ENCODE measurements around the gene ZBTB5.

The ZBTB5 gene

DNA sequence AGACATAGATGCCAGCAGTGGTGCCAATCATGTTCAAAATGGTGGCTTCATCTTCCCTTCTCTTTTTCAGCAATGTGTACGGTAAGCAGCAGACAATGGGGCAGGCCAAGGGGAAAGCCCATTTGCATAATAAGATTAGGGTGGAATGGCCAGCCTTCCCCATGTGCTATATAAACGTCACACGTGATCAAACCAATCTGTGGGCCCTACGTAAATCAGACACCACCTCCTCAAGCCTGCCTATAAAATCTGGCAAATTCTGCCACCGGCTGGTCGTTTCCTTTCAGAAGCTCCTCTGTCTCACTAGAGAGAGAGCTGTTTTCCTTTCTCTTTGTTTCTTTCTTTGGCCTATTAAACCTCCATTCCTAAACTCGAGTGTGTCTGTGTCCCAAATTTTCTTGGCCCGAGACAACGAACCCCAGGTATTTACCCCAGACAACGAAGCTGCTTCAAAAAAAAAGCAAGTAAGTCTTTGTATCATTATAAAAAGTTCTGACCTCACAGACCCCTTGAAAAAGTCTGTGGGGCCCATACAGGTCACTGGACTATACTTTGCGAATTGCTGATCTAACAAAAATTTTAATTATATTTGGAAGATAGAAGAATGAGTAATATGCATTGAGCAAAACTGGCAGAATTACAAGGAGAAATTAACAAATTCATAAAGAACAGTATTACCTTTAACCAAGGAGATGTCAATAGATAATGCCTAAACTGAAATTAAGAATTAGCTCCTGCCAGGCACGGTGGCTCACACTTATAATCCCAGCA lies 15.2 kb downstream of the ZBTB5 start:
- no peak overlapping the region for H3K4me3 ChIP-seq (ENCODE audit: low read depth, low read length)
- no peak for DNase-seq (ENCODE audit: low read depth)
- TF ChIP-seq, protein P1, sequence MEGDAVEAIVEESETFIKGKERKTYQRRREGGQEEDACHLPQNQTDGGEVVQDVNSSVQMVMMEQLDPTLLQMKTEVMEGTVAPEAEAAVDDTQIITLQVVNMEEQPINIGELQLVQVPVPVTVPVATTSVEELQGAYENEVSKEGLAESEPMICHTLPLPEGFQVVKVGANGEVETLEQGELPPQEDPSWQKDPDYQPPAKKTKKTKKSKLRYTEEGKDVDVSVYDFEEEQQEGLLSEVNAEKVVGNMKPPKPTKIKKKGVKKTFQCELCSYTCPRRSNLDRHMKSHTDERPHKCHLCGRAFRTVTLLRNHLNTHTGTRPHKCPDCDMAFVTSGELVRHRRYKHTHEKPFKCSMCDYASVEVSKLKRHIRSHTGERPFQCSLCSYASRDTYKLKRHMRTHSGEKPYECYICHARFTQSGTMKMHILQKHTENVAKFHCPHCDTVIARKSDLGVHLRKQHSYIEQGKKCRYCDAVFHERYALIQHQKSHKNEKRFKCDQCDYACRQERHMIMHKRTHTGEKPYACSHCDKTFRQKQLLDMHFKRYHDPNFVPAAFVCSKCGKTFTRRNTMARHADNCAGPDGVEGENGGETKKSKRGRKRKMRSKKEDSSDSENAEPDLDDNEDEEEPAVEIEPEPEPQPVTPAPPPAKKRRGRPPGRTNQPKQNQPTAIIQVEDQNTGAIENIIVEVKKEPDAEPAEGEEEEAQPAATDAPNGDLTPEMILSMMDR (IDR thresholded peaks at IDR 0.05; ENCODE audit: insufficient read depth, low read depth, low read length, missing control alignments): no peak

DNA sequence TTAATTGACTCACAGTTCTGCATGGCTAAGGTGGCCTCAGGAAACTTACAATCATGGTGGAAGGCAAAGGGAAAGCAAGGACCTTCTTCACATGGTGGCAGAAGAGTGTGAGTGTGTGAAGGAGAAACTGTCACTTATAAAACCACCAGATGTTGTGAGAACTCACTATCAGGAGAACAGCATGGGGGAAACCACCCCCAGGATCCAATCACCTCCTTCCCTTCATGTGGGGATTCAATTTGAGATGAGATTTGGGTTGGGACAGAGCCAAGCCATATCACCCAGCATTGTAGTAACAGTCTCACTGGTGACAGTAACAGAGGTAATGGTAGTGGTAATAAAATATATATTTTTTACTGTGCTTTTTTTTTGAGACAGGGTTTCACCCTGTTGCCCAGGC lies 18.1 kb downstream of the ZBTB5 start:
- no peak for DNase-seq (ENCODE audit: low read depth)
- TF ChIP-seq, protein P1 (IDR thresholded peaks at IDR 0.05; ENCODE audit: insufficient read depth, low read depth, low read length, missing control alignments): no peak
- no peak overlapping the region for H3K4me3 ChIP-seq (ENCODE audit: low read depth, low read length)

DNA sequence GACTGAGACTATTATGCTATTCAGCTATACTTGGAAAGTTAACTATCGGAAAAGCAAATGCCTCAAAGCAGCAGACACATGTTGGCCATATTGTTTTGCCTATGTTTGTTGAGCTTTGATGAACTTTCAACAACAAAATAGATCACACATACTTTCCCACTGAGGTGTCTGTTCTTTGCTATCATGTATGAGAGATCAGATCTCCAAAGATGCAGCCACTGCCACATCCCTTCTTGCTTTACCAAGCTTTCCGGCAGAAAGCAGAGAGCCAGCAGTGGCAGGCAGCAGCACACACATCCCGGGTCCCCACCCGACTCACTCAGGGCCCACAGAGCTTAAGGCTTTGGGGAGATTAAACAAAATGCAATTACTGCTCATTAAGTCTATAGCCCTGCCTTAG lies 18.8 kb downstream of the ZBTB5 start:
- no peak overlapping the region for H3K4me3 ChIP-seq (ENCODE audit: low read depth, low read length)
- TF ChIP-seq, protein P1 (IDR thresholded peaks at IDR 0.05; ENCODE audit: insufficient read depth, low read depth, low read length, missing control alignments): no peak

DNA sequence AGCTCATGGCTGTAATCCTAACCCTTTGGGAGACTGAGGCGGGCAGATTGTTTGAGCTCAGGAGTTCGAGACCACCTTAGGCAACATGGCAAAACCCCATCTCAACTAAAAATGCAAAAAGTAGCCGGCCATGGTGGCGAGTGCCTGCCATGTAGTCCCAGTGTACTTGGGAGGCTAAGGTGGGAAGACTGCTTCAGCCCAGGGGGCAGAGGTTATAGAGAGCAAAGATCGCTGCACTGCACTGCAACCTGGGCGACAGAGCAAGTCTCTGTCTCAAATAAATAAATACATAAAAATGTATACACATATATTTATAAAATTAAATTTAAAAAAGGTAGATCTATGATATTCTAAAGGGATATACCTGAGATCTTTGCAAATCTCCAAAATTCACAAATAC lies 19.4 kb downstream of the ZBTB5 start:
- no peak overlapping the region for H3K4me3 ChIP-seq (ENCODE audit: low read depth, low read length)
- no peak for DNase-seq (ENCODE audit: low read depth)
- TF ChIP-seq, protein P1 (IDR thresholded peaks at IDR 0.05; ENCODE audit: insufficient read depth, low read depth, low read length, missing control alignments): no peak

More for the DNA sequence above, 18.8 kb downstream of the ZBTB5 start:
- DNase-seq (ENCODE audit: low read depth): no peak

DNA sequence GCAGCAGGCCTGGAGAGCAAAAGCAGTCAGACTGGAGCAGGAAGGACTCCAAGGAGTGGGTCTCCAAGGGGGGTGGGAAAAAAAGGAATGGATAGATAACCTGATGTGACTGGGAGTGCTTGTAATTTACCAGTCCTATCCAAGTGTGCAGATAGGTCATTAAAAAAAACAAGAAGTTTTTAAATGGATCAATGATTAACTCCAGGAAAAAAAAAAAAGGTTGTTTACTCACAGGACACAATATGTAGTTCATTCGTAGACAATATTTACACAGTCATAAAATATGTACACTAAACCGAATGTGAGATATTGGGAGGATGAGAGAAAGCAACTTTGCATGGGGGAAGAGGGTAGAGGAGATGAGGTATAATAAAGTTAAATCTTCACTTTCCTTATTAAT lies 20.4 kb downstream of the ZBTB5 start:
- no peak overlapping the region for H3K4me3 ChIP-seq (ENCODE audit: low read depth, low read length)
- TF ChIP-seq, protein P1 (IDR thresholded peaks at IDR 0.05; ENCODE audit: insufficient read depth, low read depth, low read length, missing control alignments): no peak
- no peak for DNase-seq (ENCODE audit: low read depth)

DNA sequence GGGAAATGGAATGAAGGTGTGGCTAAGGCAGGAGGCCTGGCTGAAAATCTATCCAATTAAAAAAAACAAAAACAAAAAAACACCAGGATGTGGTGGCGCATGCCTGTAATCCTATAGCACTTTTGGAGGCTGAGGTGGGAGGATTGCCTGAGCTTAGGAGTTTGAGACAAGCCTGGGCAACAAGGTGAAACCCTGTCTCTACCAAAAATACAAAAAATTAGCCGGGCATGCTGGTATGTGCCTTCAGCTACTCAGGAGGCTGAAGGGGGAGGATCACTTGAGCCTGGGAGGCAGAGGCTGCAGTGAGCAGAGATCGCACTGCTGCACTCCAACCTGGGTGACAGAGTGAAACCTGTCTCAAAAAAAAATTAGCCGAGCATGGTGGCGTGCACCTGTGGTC lies 21.7 kb downstream of the ZBTB5 start:
- TF ChIP-seq, protein P1 (IDR thresholded peaks at IDR 0.05; ENCODE audit: insufficient read depth, low read depth, low read length, missing control alignments): no peak
- DNase-seq (ENCODE audit: low read depth): no peak
- H3K4me3 ChIP-seq (ENCODE audit: low read depth, low read length): no peak overlapping the region

DNA sequence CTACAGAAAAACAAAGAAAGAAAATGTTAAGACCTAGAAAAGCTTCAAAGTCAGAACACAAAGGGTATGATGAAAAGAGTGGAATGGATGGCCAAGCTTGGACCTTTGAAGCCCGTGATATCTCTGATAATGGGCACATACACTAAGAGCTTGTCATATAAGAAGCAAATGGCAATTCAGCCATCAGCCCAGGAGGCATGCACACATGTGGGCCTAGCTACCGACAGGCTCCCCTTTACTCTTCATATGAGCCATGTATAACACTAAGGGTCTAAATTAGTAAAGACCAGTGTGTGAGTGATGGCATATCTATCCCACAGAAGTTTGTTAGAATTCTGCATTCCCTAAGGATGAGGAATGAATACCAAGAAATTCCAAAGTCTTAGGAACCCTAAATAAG lies 22.7 kb downstream of the ZBTB5 start:
- DNase-seq (ENCODE audit: low read depth): no peak
- TF ChIP-seq, protein P1 (IDR thresholded peaks at IDR 0.05; ENCODE audit: insufficient read depth, low read depth, low read length, missing control alignments): no peak

More for the DNA sequence above, 22.7 kb downstream of the ZBTB5 start:
- no peak overlapping the region for H3K4me3 ChIP-seq (ENCODE audit: low read depth, low read length)
